ENCODE measurements around the gene ARID3A.
A peak's percentile ranks its signal among the peaks of the same experiment; 100 is the strongest.

ARID3A gene

DNA sequence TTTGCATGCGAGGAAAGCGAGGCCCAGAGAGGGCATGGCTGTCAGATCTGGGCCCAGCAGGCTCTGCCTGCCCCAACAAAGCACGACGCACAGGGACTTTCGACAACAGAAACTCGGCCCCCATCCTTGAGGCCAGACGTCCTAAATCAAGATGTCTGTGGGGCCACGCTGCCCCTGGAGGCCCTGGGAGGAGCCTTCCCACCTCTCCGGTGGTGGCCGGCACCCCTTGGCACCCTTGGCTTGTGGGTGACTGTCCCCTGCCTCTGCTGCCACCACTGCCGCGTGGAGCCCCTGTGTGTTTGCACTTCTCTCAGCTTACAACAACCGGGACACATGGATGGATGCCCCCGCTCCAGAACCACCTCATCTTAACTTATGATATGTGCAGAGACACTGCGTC is 62.7 kb downstream of the ARID3A start:
- Histone ChIP-seq H3K4me3 (ENCODE audit: low read depth, low read length) (no peak overlapping the region), H3K36me3 (ENCODE audit: control insufficient read depth, insufficient read depth, low read length) (peaks cover 47% of the 10 kb centered on the region), H3K9me3 (ENCODE audit: control insufficient read depth, insufficient read depth, low read depth, low read length) (no peaks in the 10 kb centered on the region), H3K27me3 (ENCODE audit: control insufficient read depth, insufficient read depth, low read length) (no peaks in the 10 kb centered on the region), H3K4me1 (ENCODE audit: control insufficient read depth, insufficient read depth, low read length) (peaks cover 20% of the 10 kb centered on the region), H3K27ac (ENCODE audit: low read depth, low read length) (no peak overlapping the region), H3K9ac (ENCODE audit: low read length) (no peak overlapping the region)

- Histone ChIP-seq H3K27ac (ENCODE audit: low read depth, low read length) (no peak overlapping the region), H3K4me1 (ENCODE audit: control insufficient read depth, insufficient read depth, low read length) (peaks cover 20% of the 10 kb centered on the region), H3K9ac (ENCODE audit: low read length) (no peak overlapping the region), H3K9me3 (ENCODE audit: control insufficient read depth, insufficient read depth, low read depth, low read length) (no peaks in the 10 kb centered on the region), H3K36me3 (ENCODE audit: control insufficient read depth, insufficient read depth, low read length) (peaks cover 49% of the 10 kb centered on the region), H3K4me3 (ENCODE audit: low read depth, low read length) (no peak overlapping the region), H3K27me3 (ENCODE audit: control insufficient read depth, insufficient read depth, low read length) (no peaks in the 10 kb centered on the region)
Measured at GRCh38 chr19:989381-990081, 63.7 kb downstream of the ARID3A start.

DNA sequence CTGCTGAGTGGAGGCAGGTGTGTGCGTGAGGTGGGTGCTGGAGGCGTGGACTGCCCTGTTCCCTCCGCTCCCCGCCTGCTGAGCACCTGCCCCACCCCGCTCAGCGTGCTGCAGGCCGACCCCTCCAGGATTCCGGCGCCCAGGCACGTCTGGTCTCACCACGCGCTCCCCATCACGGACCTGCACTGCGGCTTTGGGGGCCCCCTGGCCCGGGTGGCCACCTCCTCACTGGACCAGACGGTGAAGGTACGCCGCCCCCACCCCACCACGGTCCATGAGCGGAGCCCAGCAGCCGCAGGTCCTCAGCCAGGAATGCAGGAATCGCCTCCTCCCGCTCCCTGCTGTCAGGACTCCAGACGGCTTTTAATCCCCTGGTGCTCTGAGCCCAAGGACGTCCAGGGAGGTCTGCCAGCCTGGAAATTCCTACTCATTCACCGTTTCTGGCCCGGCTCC is 64.3 kb downstream of the ARID3A start:
- Histone ChIP-seq H3K36me3 (ENCODE audit: control insufficient read depth, insufficient read depth, low read length) (peaks cover 49% of the 10 kb centered on the region), H3K27ac (ENCODE audit: low read depth, low read length) (no peak overlapping the region; the same call in 1 of the 2 replicates), H3K4me1 (ENCODE audit: control insufficient read depth, insufficient read depth, low read length) (peaks cover 20% of the 10 kb centered on the region), H3K4me3 (ENCODE audit: low read depth, low read length) (peak overlapping the region; percentile 14; the same call in 1 of the 2 replicates), H3K27me3 (ENCODE audit: control insufficient read depth, insufficient read depth, low read length) (no peaks in the 10 kb centered on the region), H3K9ac (ENCODE audit: low read length) (peak overlapping the region; percentile 16), H3K9me3 (ENCODE audit: control insufficient read depth, insufficient read depth, low read depth, low read length) (no peaks in the 10 kb centered on the region)

GRCh38 chr19:990746-991145 is 64.9 kb downstream of the ARID3A start:
- Histone ChIP-seq H3K9me3 (ENCODE audit: control insufficient read depth, insufficient read depth, low read depth, low read length) (no peaks in the 10 kb centered on the region), H3K9ac (ENCODE audit: low read length) (peak overlapping the region; percentile 19), H3K4me3 (ENCODE audit: low read depth, low read length) (peak overlapping the region; percentile 28; the same call in 1 of the 2 replicates), H3K4me1 (ENCODE audit: control insufficient read depth, insufficient read depth, low read length) (peaks cover 20% of the 10 kb centered on the region), H3K27ac (ENCODE audit: low read depth, low read length) (no peak overlapping the region; the same call in 1 of the 2 replicates), H3K27me3 (ENCODE audit: control insufficient read depth, insufficient read depth, low read length) (peaks cover 3% of the 10 kb centered on the region; the same call in 1 of the 2 replicates), H3K36me3 (ENCODE audit: control insufficient read depth, insufficient read depth, low read length) (peaks cover 48% of the 10 kb centered on the region)

DNA sequence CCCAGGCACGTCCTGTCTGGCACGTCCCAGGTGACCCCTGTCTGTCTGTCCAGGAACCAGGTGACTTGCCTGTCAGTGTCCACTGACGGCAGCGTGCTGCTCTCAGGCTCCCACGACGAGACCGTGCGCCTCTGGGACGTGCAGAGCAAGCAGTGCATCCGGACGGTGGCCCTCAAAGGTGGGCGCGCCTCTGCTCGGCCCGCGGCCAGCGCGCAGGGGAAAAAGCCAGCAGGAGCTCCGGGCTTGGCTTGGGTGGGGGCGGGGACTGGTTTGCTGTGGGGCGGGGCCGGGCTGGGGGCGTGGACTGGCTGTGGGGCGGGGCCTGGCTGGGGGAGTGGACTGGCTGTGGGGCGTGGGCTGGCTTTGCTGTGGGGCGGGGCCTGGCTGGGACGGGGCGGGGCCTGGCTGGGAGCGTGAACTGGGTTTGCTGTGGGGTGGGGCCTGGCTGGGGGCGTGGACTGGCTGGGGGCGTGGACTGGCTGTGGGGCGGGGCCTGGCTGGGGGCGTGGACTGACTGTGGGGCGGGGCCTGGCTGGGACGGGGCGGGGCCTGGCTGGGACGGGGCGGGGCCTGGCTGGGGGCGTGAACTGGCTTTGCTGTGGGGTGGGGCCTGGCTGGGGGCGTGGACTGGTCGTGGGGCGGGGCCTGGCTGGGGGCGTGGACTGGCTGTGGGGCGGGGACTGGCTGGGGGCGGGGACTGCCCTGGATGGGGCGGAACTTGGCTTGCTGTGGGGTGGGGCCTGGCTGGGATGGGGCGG is 65.5 kb downstream of the ARID3A start:
- Histone ChIP-seq H3K9ac (ENCODE audit: low read length) (peak overlapping the region; percentile 19), H3K4me3 (ENCODE audit: low read depth, low read length) (peak overlapping the region; percentile 28; the same call in 1 of the 2 replicates), H3K36me3 (ENCODE audit: control insufficient read depth, insufficient read depth, low read length) (peaks cover 42% of the 10 kb centered on the region), H3K4me1 (ENCODE audit: control insufficient read depth, insufficient read depth, low read length) (peaks cover 26% of the 10 kb centered on the region), H3K27me3 (ENCODE audit: control insufficient read depth, insufficient read depth, low read length) (peaks cover 9% of the 10 kb centered on the region; the same call in 1 of the 2 replicates), H3K9me3 (ENCODE audit: control insufficient read depth, insufficient read depth, low read depth, low read length) (no peaks in the 10 kb centered on the region), H3K27ac (ENCODE audit: low read depth, low read length) (no peak overlapping the region)

- no peaks in the 10 kb centered on the region for H3K9me3 ChIP-seq (ENCODE audit: control insufficient read depth, insufficient read depth, low read depth, low read length)
- no peak overlapping the region for H3K4me3 ChIP-seq (ENCODE audit: low read depth, low read length)
- no peak overlapping the region for H3K9ac ChIP-seq (ENCODE audit: low read length)
- H3K27ac ChIP-seq (ENCODE audit: low read depth, low read length): no peak overlapping the region
- H3K36me3 ChIP-seq (ENCODE audit: control insufficient read depth, insufficient read depth, low read length): peaks cover 37% of the 10 kb centered on the region
- H3K4me1 ChIP-seq (ENCODE audit: control insufficient read depth, insufficient read depth, low read length): peaks cover 29% of the 10 kb centered on the region
- peaks cover 16% of the 10 kb centered on the region; the same call in 1 of the 2 replicates for H3K27me3 ChIP-seq (ENCODE audit: control insufficient read depth, insufficient read depth, low read length)
Measured at GRCh38 chr19:991932-992669, 66.3 kb downstream of the ARID3A start.

DNA sequence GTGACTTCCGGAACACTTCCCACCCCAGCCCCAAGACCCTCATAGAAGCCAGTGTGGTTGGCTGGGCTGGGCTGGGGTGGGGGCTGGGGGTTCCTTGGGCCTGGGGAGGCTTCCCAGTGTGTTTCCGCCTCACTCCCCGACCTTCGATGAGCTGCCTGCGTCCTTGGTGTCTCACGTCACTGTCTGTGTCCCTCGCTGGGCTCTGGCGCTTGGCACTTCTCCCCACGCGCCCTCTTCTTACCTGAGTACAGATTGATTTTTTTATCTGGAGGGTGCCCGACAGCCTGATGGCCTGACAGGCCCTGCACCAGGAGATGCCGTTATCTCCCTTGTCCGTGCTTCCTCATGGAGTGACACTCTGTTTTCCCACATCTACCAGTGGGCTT is 66.8 kb downstream of the ARID3A start:
- no peak overlapping the region for H3K27ac ChIP-seq (ENCODE audit: low read depth, low read length)
- peaks cover 21% of the 10 kb centered on the region; the same call in 1 of the 2 replicates for H3K27me3 ChIP-seq (ENCODE audit: control insufficient read depth, insufficient read depth, low read length)

GRCh38 chr19:993361-993830 is 67.6 kb downstream of the ARID3A start:
- peaks cover 29% of the 10 kb centered on the region for H3K36me3 ChIP-seq (ENCODE audit: control insufficient read depth, insufficient read depth, low read length)
- H3K27me3 ChIP-seq (ENCODE audit: control insufficient read depth, insufficient read depth, low read length): peaks cover 29% of the 10 kb centered on the region
- no peak overlapping the region for H3K27ac ChIP-seq (ENCODE audit: low read depth, low read length)
- no peak overlapping the region for H3K9ac ChIP-seq (ENCODE audit: low read length)
- no peaks in the 10 kb centered on the region for H3K9me3 ChIP-seq (ENCODE audit: control insufficient read depth, insufficient read depth, low read depth, low read length)
- peaks cover 29% of the 10 kb centered on the region for H3K4me1 ChIP-seq (ENCODE audit: control insufficient read depth, insufficient read depth, low read length)
- H3K4me3 ChIP-seq (ENCODE audit: low read depth, low read length): no peak overlapping the region

More for the DNA sequence above, 66.8 kb downstream of the ARID3A start:
- H3K9me3 ChIP-seq (ENCODE audit: control insufficient read depth, insufficient read depth, low read depth, low read length): no peaks in the 10 kb centered on the region
- H3K4me3 ChIP-seq (ENCODE audit: low read depth, low read length): no peak overlapping the region
- peaks cover 34% of the 10 kb centered on the region for H3K36me3 ChIP-seq (ENCODE audit: control insufficient read depth, insufficient read depth, low read length)
- H3K4me1 ChIP-seq (ENCODE audit: control insufficient read depth, insufficient read depth, low read length): peaks cover 29% of the 10 kb centered on the region
- no peak overlapping the region for H3K9ac ChIP-seq (ENCODE audit: low read length)

DNA sequence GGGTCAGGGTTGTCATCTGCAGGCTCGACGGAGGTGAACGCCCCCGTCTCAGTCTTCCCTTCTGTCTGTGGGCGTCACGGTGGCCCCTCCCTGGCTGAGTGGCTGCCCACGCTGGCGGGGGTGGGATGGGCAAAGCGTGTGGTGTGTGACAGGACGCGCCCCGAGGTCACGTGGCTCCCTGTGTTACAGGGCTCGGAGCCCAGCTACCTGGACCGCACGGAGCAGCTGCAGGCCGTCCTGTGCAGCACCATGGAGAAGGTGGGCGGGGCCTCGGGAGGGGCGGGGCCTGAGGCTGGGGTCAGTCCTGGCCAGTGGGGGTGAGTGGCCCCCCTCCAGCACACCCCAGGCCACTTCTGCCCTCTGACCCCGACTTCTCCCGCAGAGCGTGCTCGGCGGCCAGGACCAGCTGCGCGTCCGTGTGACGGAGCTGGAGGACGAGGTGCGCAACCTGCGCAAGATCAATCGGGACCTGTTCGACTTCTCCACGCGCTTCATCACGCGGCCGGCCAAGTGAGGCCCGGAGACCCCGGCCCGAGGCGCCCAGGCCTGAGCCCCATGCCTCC is 68.1 kb downstream of the ARID3A start:
- Histone ChIP-seq H3K27ac (ENCODE audit: low read depth, low read length) (no peak overlapping the region), H3K36me3 (ENCODE audit: control insufficient read depth, insufficient read depth, low read length) (peaks cover 24% of the 10 kb centered on the region), H3K9me3 (ENCODE audit: control insufficient read depth, insufficient read depth, low read depth, low read length) (no peaks in the 10 kb centered on the region), H3K4me3 (ENCODE audit: low read depth, low read length) (no peak overlapping the region), H3K27me3 (ENCODE audit: control insufficient read depth, insufficient read depth, low read length) (peaks cover 34% of the 10 kb centered on the region), H3K4me1 (ENCODE audit: control insufficient read depth, insufficient read depth, low read length) (peaks cover 29% of the 10 kb centered on the region), H3K9ac (ENCODE audit: low read length) (no peak overlapping the region)

- Histone ChIP-seq H3K4me3 (ENCODE audit: low read depth, low read length) (no peak overlapping the region), H3K27me3 (ENCODE audit: control insufficient read depth, insufficient read depth, low read length) (peaks cover 40% of the 10 kb centered on the region), H3K9me3 (ENCODE audit: control insufficient read depth, insufficient read depth, low read depth, low read length) (no peaks in the 10 kb centered on the region), H3K4me1 (ENCODE audit: control insufficient read depth, insufficient read depth, low read length) (peaks cover 26% of the 10 kb centered on the region), H3K27ac (ENCODE audit: low read depth, low read length) (no peak overlapping the region), H3K36me3 (ENCODE audit: control insufficient read depth, insufficient read depth, low read length) (peaks cover 24% of the 10 kb centered on the region), H3K9ac (ENCODE audit: low read length) (no peak overlapping the region)
Measured at GRCh38 chr19:994516-994915, 68.7 kb downstream of the ARID3A start.
